UCSD-AML1 (cell line): ENCODE data around the gene INO80.

ENCODE experiments used
- DNase-seq: peaks from one replicate; lab custom pipeline; 2025; ENCODE audit not compliant: unreplicated experiment; lab: John Stamatoyannopoulos, UW

Gene INO80

GRCh38 chr15:40952301-40952900 is 163.7 kb downstream of the INO80 start:
- no peak for DNase-seq

- no peak for DNase-seq
These were observed 164.3 kb downstream of the INO80 start for GRCh38 chr15:40951764-40952163.

GRCh38 chr15:40949756-40950207 is 166.3 kb downstream of the INO80 start:
- DNase-seq = no peak

GRCh38 chr15:40948706-40949473 is 167.2 kb downstream of the INO80 start:
- DNase-seq = no peak

- no peak for DNase-seq
These were observed 171.4 kb downstream of the INO80 start for GRCh38 chr15:40944510-40945296.

GRCh38 chr15:40943764-40944365 is 172.2 kb downstream of the INO80 start:
- DNase-seq = no peak

- no peak for DNase-seq
These were observed 173.2 kb downstream of the INO80 start for GRCh38 chr15:40942878-40943277.

- DNase-seq = no peak
These were observed 173.7 kb downstream of the INO80 start for GRCh38 chr15:40942337-40942854.

GRCh38 chr15:40941528-40942336 is 174.3 kb downstream of the INO80 start:
- DNase-seq = peak; percentile 89

- DNase-seq = peak; percentile 62
These were observed 175.0 kb downstream of the INO80 start for GRCh38 chr15:40941068-40941527.

GRCh38 chr15:40940296-40940801 is 175.7 kb downstream of the INO80 start:
- DNase-seq = peak; percentile 62

- DNase-seq = no peak
These were observed 177.6 kb downstream of the INO80 start for GRCh38 chr15:40938536-40938870.

- no peak for DNase-seq
These were observed 178.1 kb downstream of the INO80 start for GRCh38 chr15:40937762-40938535.

GRCh38 chr15:40936709-40937666 is 179.1 kb downstream of the INO80 start:
- DNase-seq = no peak

- no peak for DNase-seq
These were observed 179.8 kb downstream of the INO80 start for GRCh38 chr15:40936234-40936708.

- no peak for DNase-seq
These were observed 181.6 kb downstream of the INO80 start for GRCh38 chr15:40934457-40934856.

GRCh38 chr15:40933517-40933902 is 182.6 kb downstream of the INO80 start:
- DNase-seq = no peak
